Kidney epithelial cell (primary cell): ENCODE data around the gene ZNF778. TPM values are rescaled to one million over a fixed set of nuclear protein-coding genes. Genes with fewer than 3 reads are reported as not detected.

Experiments
- DNase-seq: peaks from one replicate; pipeline ENCODE4 v3.0.0-alpha.2; 2010; ENCODE audit warnings: low read depth
- H3K27me3 ChIP-seq: 2 replicates; pipeline ENCODE4 v1.6.0; 2011; ENCODE audit warnings: low read length; ENCODE audit not compliant: control insufficient read depth, insufficient read depth
- H3K36me3 ChIP-seq: 2 replicates; pipeline ENCODE4 v1.5.1; 2011; ENCODE audit warnings: low read length; ENCODE audit not compliant: control insufficient read depth, insufficient read depth
- H3K4me3 ChIP-seq: 2 replicates; pipeline ENCODE4 v1.5.1; 2011; ENCODE audit warnings: low read depth, mild to moderate bottlenecking, control low read depth, low read length
- CTCF ChIP-seq: IDR thresholded peaks from 2 replicates; pipeline ENCODE4 v1.5.1; 2011; ENCODE audit warnings: mild to moderate bottlenecking, moderate library complexity, low read length, control low read depth, inconsistent platforms; ENCODE audit not compliant: insufficient read depth, poor library complexity, severe bottlenecking
- total RNA-seq: library from RNA; depleted of rRNA; stranded (reverse); fragments of >200 nt; gene quantifications from 2 replicates; pipeline ENCODE4 v1.2.3, GENCODE V29; 2015

ZNF778 gene
- total RNA-seq, 1 donor from 2014 or later: 17.7 TPM

- no peak overlapping the region for H3K4me3 ChIP-seq
- H3K36me3 ChIP-seq: no peaks in the 10 kb centered on the region
- no peak for TF ChIP-seq CTCF
- no peaks in the 10 kb centered on the region for H3K27me3 ChIP-seq
- DNase-seq: no peak
Observed at GRCh38 chr16:89275837-89276720, 58.6 kb downstream of the ZNF778 start.

GRCh38 chr16:89277049-89277448 is 59.5 kb downstream of the ZNF778 start:
- H3K4me3 ChIP-seq: no peak overlapping the region
- H3K27me3 ChIP-seq: no peaks in the 10 kb centered on the region
- TF ChIP-seq CTCF: no peak
- no peaks in the 10 kb centered on the region for H3K36me3 ChIP-seq
- DNase-seq: no peak

- no peak for DNase-seq
- no peak for TF ChIP-seq CTCF
- Histone ChIP-seq H3K27me3 (no peaks in the 10 kb centered on the region), H3K4me3 (no peak overlapping the region), H3K36me3 (no peaks in the 10 kb centered on the region)
Observed at GRCh38 chr16:89277641-89278341, 60.3 kb downstream of the ZNF778 start.

DNA sequence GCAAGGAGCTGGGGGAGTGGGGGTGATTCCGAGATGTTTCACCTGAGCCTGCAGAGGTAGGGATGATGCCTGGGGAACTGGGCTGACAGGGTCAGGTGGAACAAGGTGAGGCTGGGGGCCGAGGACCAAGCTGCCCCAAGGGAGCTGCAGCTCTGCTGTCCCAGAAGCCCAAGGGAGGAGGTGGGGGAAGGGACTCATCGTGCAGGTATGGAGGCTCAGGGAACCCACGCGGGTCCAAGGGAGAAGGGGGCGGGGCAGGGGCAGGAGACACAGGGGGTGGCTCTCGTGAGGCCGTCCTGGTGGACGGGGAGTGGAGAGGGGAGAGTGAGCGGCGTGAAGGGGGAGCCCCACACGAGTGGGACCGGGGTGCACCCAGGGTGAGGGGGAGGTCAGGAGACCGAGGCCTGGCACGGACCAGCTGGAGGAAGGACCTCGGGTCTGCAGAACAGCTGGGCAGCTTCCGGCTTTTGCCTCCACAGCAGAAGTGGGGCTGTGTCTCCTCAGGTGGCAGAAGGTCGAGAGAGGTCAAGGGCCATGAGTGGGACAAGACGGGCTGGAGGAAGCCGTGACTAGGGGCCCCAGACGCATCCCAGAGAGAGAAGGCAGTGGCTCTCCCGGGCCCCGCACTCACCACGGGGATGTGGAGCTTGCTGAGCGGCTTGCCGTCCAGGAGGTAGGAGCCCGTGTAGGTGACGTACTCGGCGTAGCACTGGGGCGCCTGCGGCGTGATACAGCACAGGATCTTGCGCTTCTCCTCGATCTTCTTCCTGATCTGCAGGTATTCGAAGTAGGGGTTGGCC is 61.1 kb downstream of the ZNF778 start:
- DNase-seq: no peak
- TF ChIP-seq CTCF: no peak
- H3K4me3 ChIP-seq: no peak overlapping the region
- no peaks in the 10 kb centered on the region for H3K36me3 ChIP-seq
- H3K27me3 ChIP-seq: no peaks in the 10 kb centered on the region

- Histone ChIP-seq H3K36me3 (peaks cover 2% of the 10 kb centered on the region), H3K4me3 (no peak overlapping the region), H3K27me3 (no peaks in the 10 kb centered on the region)
- TF ChIP-seq CTCF: no peak
- no peak for DNase-seq
Observed at GRCh38 chr16:89279666-89280481, 62.4 kb downstream of the ZNF778 start.
